Prostate gland (tissue), 2 donors: ENCODE measurements around the gene EIF4EBP2. TPM values are rescaled to one million over a fixed set of nuclear protein-coding genes. Genes with fewer than 3 reads are reported as not detected.
A peak's percentile ranks its signal among the peaks of the same experiment; 100 is the strongest.

Experiments used
- DNase-seq: peaks from one replicate; pipeline ENCODE4 v3.0.0-alpha.2; 2019; ENCODE audit warnings: low spot score
- H3K27ac ChIP-seq, 2 donors: fragments of 200-600 bp; sonication (generic); 2 replicates each; pipeline ENCODE4 v1.5.1; 2017 to 2019
- H3K27me3 ChIP-seq: fragments of 200-600 bp; sonication (generic); replicated peaks from 2 replicates; pipeline ENCODE4 v1.5.1; 2019; ENCODE audit not compliant: insufficient read depth
- H3K36me3 ChIP-seq, 2 donors: fragments of 200-600 bp; sonication (generic); 1 replicate in 1 of 2; 2 replicates in 1 of 2; pipeline versions ENCODE4 v1.5.1 to v1.8.1; 2017 to 2019
- H3K4me1 ChIP-seq: fragments of 200-600 bp; sonication (generic); replicated peaks from 2 replicates; pipeline ENCODE4 v1.5.1; 2019
- H3K4me3 ChIP-seq, 2 donors: fragments of 200-600 bp; sonication (generic); 2 replicates each; pipeline ENCODE4 v1.5.1; 2017 to 2019
- H3K9me3 ChIP-seq: fragments of 200-600 bp; sonication (generic); 2 replicates; pipeline ENCODE4 v1.5.1; 2017
- POLR2A ChIP-seq: fragments of 450-650 bp; IDR thresholded peaks from one replicate; pipeline ENCODE4 v1.6.1; 2016; ENCODE audit warnings: antibody characterized with exemption, mild to moderate bottlenecking
- POLR2AphosphoS5 ChIP-seq: sonication (generic); formaldehyde crosslinking; IDR thresholded peaks from one replicate; pipeline ENCODE4 v1.6.1; 2017; ENCODE audit warnings: antibody characterized with exemption
- WGBS: methylation state at CpG from one replicate; pipeline ENCODE4 v1.1.5; 2018; 5-methylcytosine and 5-hydroxymethylcytosine counted together
- intact Hi-C: fragments of 100-400 bp; cut with DNase I; formaldehyde crosslinking; loops from one replicate; pipeline ENCODE4 v1.14.2; 2022
- total RNA-seq, 2 donors: library from RNA; depleted of rRNA; stranded (reverse); fragments of >200 nt; gene quantifications; one replicate each; pipeline ENCODE4 v1.1.0, GENCODE V29; 2016
- TF ChIP-seq, protein P1 (sequence below), 4 experiments: fragments of 200-600 bp in 2 of 4; fragments of 450-650 bp in 2 of 4; sonication (generic) in 2 of 4; IDR thresholded peaks; 1 replicate in 3 of 4; 2 replicates in 1 of 4; pipeline ENCODE4 v1.5.1; 2016 to 2019; ENCODE audit warnings: antibody characterized with exemption in 4 of 4, mild to moderate bottlenecking in 2 of 4, moderate library complexity in 2 of 4

The EIF4EBP2 gene
- total RNA-seq, 2 donors from 2014 or later, result 40.1 to 63.3 TPM

DNA sequence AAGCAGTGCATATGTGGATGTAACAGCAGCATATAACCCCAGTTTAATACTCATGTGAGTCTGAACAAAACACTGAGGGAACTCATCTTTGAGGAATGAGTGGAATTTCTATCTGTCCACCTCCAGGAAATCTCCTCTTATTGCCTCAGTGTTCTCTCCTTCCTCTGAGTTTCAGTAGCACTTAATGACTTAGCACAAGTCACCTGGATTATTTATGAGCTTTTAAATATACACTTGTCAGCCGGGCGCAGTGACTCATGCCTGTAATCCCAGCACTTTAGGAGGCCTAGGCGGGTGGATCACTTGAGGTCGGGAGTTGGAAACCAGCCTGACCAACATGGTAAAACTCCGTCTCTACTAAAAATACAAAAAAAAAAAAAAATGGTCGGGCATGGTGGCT lies 25.8 kb upstream of the EIF4EBP2 start:
- H3K4me1 ChIP-seq, result peaks cover 3% of the 10 kb centered on the region
- 34% methylated on average over 6 of the region's 6 CpGs for WGBS
- DNase-seq, result peak; percentile 20
- TF ChIP-seq POLR2AphosphoS5, result peak; percentile 59
- TF ChIP-seq, protein P1, sequence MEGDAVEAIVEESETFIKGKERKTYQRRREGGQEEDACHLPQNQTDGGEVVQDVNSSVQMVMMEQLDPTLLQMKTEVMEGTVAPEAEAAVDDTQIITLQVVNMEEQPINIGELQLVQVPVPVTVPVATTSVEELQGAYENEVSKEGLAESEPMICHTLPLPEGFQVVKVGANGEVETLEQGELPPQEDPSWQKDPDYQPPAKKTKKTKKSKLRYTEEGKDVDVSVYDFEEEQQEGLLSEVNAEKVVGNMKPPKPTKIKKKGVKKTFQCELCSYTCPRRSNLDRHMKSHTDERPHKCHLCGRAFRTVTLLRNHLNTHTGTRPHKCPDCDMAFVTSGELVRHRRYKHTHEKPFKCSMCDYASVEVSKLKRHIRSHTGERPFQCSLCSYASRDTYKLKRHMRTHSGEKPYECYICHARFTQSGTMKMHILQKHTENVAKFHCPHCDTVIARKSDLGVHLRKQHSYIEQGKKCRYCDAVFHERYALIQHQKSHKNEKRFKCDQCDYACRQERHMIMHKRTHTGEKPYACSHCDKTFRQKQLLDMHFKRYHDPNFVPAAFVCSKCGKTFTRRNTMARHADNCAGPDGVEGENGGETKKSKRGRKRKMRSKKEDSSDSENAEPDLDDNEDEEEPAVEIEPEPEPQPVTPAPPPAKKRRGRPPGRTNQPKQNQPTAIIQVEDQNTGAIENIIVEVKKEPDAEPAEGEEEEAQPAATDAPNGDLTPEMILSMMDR (IDR thresholded peaks at IDR 0.05), result no peak
- H3K27me3 ChIP-seq, result no peaks in the 10 kb centered on the region
- H3K9me3 ChIP-seq, result no peaks in the 10 kb centered on the region
- no peak overlapping the region for H3K4me3 ChIP-seq
- no peaks in the 10 kb centered on the region for H3K36me3 ChIP-seq
- no peak overlapping the region for H3K27ac ChIP-seq
- intact Hi-C loops, result no loop called here

DNA sequence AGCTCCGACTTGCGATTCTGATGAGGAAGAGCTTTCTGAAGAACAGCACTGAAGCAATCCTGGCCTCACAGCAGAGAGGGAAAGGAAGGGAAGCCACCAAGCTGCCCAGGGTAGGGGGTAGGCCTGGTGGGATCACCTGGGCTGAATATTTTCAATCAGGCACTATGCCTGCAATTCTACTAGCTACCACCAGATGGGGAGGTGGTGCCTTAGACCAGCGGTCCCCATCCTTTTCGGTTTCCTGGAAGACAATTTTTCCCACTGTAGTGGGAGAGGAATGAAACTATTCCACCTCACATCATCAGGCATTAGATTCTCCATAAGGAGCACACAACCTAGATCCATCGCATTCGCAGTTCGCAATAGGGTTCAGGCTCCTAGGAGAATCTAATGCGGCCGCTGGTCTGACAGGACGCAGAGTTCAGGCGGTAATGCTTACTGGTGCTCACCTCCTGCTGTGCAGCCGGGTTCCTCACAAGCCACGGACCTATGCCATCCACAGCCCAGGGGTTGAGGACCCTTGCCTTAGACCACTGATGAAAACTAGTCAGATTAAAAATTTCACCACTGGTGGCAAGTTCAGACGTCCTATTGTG lies 24.3 kb upstream of the EIF4EBP2 start:
- TF ChIP-seq, protein P1 (IDR thresholded peaks at IDR 0.05), result peak in 2 of 4 experiments; percentile 17 to 22
- TF ChIP-seq POLR2AphosphoS5 (no peak), POLR2A (no peak)
- H3K27me3 ChIP-seq, result no peaks in the 10 kb centered on the region
- 87% methylated on average over 13 of the region's 14 CpGs for WGBS
- DNase-seq, result no peak
- no peak overlapping the region for H3K27ac ChIP-seq
- H3K4me1 ChIP-seq, result peaks cover 3% of the 10 kb centered on the region
- H3K4me3 ChIP-seq, result no peak overlapping the region
- H3K9me3 ChIP-seq, result no peaks in the 10 kb centered on the region
- no peaks in the 10 kb centered on the region for H3K36me3 ChIP-seq
- intact Hi-C loops, result no loop called here

GRCh38 chr10:70380350-70381135 lies 23.4 kb upstream of the EIF4EBP2 start:
- WGBS, result 86% methylated on average over 7 of the region's 7 CpGs
- TF ChIP-seq POLR2AphosphoS5, result no peak
- TF ChIP-seq POLR2A, result no peak
- TF ChIP-seq, protein P1 (IDR thresholded peaks at IDR 0.05), result no peak
- no peak overlapping the region for H3K27ac ChIP-seq
- DNase-seq, result no peak
- H3K36me3 ChIP-seq, result no peaks in the 10 kb centered on the region
- H3K27me3 ChIP-seq, result no peaks in the 10 kb centered on the region
- H3K9me3 ChIP-seq, result no peaks in the 10 kb centered on the region
- no peak overlapping the region for H3K4me3 ChIP-seq
- H3K4me1 ChIP-seq, result peaks cover 3% of the 10 kb centered on the region
- intact Hi-C loops, result no loop called here

GRCh38 chr10:70381471-70382421 lies 22.2 kb upstream of the EIF4EBP2 start:
- intact Hi-C loops, result loop anchor here (2.0 kb wide), 1 partner anchor 21 kb away; no protein-coding TSS in a partner anchor
- H3K27me3 ChIP-seq, result no peaks in the 10 kb centered on the region
- no peak for DNase-seq
- no peaks in the 10 kb centered on the region for H3K36me3 ChIP-seq
- WGBS, result 1% methylated on average over 56 of the region's 61 CpGs
- peaks cover 3% of the 10 kb centered on the region for H3K4me1 ChIP-seq
- peak overlapping the region; percentile 52 to 54 for H3K4me3 ChIP-seq
- no peaks in the 10 kb centered on the region for H3K9me3 ChIP-seq
- no peak for TF ChIP-seq POLR2A
- TF ChIP-seq, protein P1 (IDR thresholded peaks at IDR 0.05), result peak in 1 of 4 experiments; percentile 12
- H3K27ac ChIP-seq, result peak overlapping the region; percentile 28 to 52
